HEK293 (cell line): ENCODE measurements around the gene POLD3.

ENCODE experiments used
- CTCF ChIA-PET: fragments of 350-600 bp; formaldehyde crosslinking; extraction: SDS; loops from one replicate; lab custom pipeline; 2021; ENCODE audit warnings: antibody characterized with exemption; lab: Yijun Ruan, JAX
- POLR2A ChIA-PET: fragments of 300-600 bp; formaldehyde crosslinking; extraction: SDS; loops from one replicate; lab custom pipeline; 2020; ENCODE audit warnings: antibody characterized with exemption, inconsistent platforms; lab: Yijun Ruan, JAX
- H3K27ac ChIP-seq: fragments of 200-500 bp; sonication (Bioruptor generic); 2 replicates; pipeline ENCODE4 v1.5.1; 2014; ENCODE audit warnings: low read depth, low read length, control low read depth, inconsistent platforms; ENCODE audit errors: extremely low read depth
- H3K36me3 ChIP-seq, 2 experiments: fragments of 200-500 bp in 1 of 2; sonication (Bioruptor generic) in 1 of 2; 1 replicate in 1 of 2; 2 replicates in 1 of 2; pipeline ENCODE4 v1.5.1; 2014 to 2017; ENCODE audit warnings: inconsistent platforms in 2 of 2, low read length in 2 of 2; ENCODE audit not compliant: control insufficient read depth in 2 of 2, insufficient read depth in 1 of 2
- H3K4me1 ChIP-seq: fragments of 200-500 bp; sonication (Bioruptor generic); 2 replicates; pipeline ENCODE4 v1.5.1; 2014; ENCODE audit warnings: mild to moderate bottlenecking, low read length, inconsistent platforms; ENCODE audit not compliant: control insufficient read depth, insufficient read depth
- H3K4me3 ChIP-seq: 2 replicates; pipeline ENCODE4 v1.5.1; 2011; ENCODE audit warnings: low read depth, mild to moderate bottlenecking, control low read depth, low read length, moderate library complexity
- H3K9me3 ChIP-seq: fragments of 200-500 bp; sonication (Bioruptor generic); 2 replicates; pipeline ENCODE4 v1.5.1; 2014; ENCODE audit warnings: low read depth, low read length, inconsistent platforms; ENCODE audit not compliant: control insufficient read depth, insufficient read depth
- GLI4 ChIP-seq: fragments of 450-650 bp; formaldehyde crosslinking; IDR thresholded peaks from 2 replicates; pipeline ENCODE4 v1.5.1; 2016; ENCODE audit warnings: missing biosample characterization, missing genetic modification characterization
- GLIS1 ChIP-seq: fragments of 450-650 bp; formaldehyde crosslinking; IDR thresholded peaks from 2 replicates; pipeline ENCODE4 v1.5.1; 2016; ENCODE audit warnings: missing biosample characterization, missing genetic modification characterization
- KLF7 ChIP-seq: fragments of 450-650 bp; formaldehyde crosslinking; IDR thresholded peaks from 2 replicates; pipeline ENCODE4 v1.5.1; 2016; ENCODE audit warnings: missing biosample characterization, missing genetic modification characterization, borderline replicate concordance
- KLF8 ChIP-seq: fragments of 450-650 bp; formaldehyde crosslinking; IDR thresholded peaks from 2 replicates; pipeline ENCODE4 v1.5.1; 2016; ENCODE audit warnings: missing biosample characterization, missing genetic modification characterization
- MEIS1 ChIP-seq: sonication (generic); formaldehyde crosslinking; IDR thresholded peaks from 2 replicates; pipeline ENCODE4 v1.8.1; 2022; ENCODE audit warnings: missing genetic modification reagents, mild to moderate bottlenecking, borderline replicate concordance
- YY1 ChIP-seq: fragments of 450-650 bp; formaldehyde crosslinking; IDR thresholded peaks from 2 replicates; pipeline ENCODE4 v1.5.1; 2018; ENCODE audit warnings: missing biosample characterization, missing genetic modification characterization
- ZBTB20 ChIP-seq: fragments of 450-650 bp; formaldehyde crosslinking; IDR thresholded peaks from 2 replicates; pipeline ENCODE4 v1.5.1; 2016; ENCODE audit warnings: missing biosample characterization, missing genetic modification characterization
- ZBTB48 ChIP-seq: fragments of 450-650 bp; formaldehyde crosslinking; IDR thresholded peaks from 2 replicates; pipeline ENCODE4 v1.5.1; 2016; ENCODE audit warnings: missing biosample characterization, missing genetic modification characterization
- ZFHX2 ChIP-seq: fragments of 450-650 bp; formaldehyde crosslinking; conservative IDR thresholded peaks from 2 replicates; pipeline ENCODE4 v1.5.1; 2016; ENCODE audit warnings: missing biosample characterization, missing genetic modification characterization
- ZNF112 ChIP-seq: fragments of 450-650 bp; formaldehyde crosslinking; IDR thresholded peaks from 2 replicates; pipeline ENCODE4 v1.5.0; 2017; ENCODE audit warnings: missing biosample characterization, missing genetic modification characterization
- ZNF132 ChIP-seq: fragments of 450-650 bp; formaldehyde crosslinking; IDR thresholded peaks from 2 replicates; pipeline ENCODE4 v1.5.1; 2017; ENCODE audit warnings: missing biosample characterization, missing genetic modification characterization, borderline replicate concordance
- ZNF221 ChIP-seq: fragments of 450-650 bp; formaldehyde crosslinking; IDR thresholded peaks from 2 replicates; pipeline ENCODE4 v1.5.1; 2017; ENCODE audit warnings: missing biosample characterization, missing genetic modification characterization, borderline replicate concordance
- ZNF391 ChIP-seq: fragments of 450-650 bp; formaldehyde crosslinking; IDR thresholded peaks from 2 replicates; pipeline ENCODE4 v1.5.1; 2016; ENCODE audit warnings: low read depth, missing biosample characterization, missing genetic modification characterization, borderline replicate concordance
- ZNF473 ChIP-seq: fragments of 450-650 bp; formaldehyde crosslinking; IDR thresholded peaks from 2 replicates; pipeline ENCODE4 v1.5.1; 2017; ENCODE audit warnings: missing biosample characterization, missing genetic modification characterization
- ZNF555 ChIP-seq: fragments of 450-650 bp; formaldehyde crosslinking; conservative IDR thresholded peaks from 2 replicates; pipeline ENCODE4 v1.5.1; 2017; ENCODE audit warnings: missing biosample characterization, mild to moderate bottlenecking, missing genetic modification characterization, inconsistent platforms
- ZNF585B ChIP-seq: fragments of 450-650 bp; formaldehyde crosslinking; IDR thresholded peaks from 2 replicates; pipeline ENCODE4 v1.5.1; 2016; ENCODE audit warnings: missing biosample characterization, missing genetic modification characterization
- ZNF610 ChIP-seq: fragments of 450-650 bp; formaldehyde crosslinking; IDR thresholded peaks from 2 replicates; pipeline ENCODE4 v1.5.1; 2016; ENCODE audit warnings: missing biosample characterization, missing genetic modification characterization, borderline replicate concordance
- ZNF629 ChIP-seq: fragments of 450-650 bp; formaldehyde crosslinking; IDR thresholded peaks from 2 replicates; pipeline ENCODE4 v1.5.1; 2017; ENCODE audit warnings: missing biosample characterization, missing genetic modification characterization
- ZNF776 ChIP-seq: fragments of 450-650 bp; formaldehyde crosslinking; IDR thresholded peaks from 2 replicates; pipeline ENCODE4 v1.5.0; 2017; ENCODE audit warnings: missing biosample characterization, missing genetic modification characterization, borderline replicate concordance
- ZNF791 ChIP-seq: fragments of 450-650 bp; formaldehyde crosslinking; IDR thresholded peaks from 2 replicates; pipeline ENCODE4 v1.5.1; 2016; ENCODE audit warnings: missing biosample characterization, missing genetic modification characterization
- ZXDB ChIP-seq: fragments of 450-650 bp; formaldehyde crosslinking; IDR thresholded peaks from 2 replicates; pipeline ENCODE4 v1.5.1; 2016; ENCODE audit warnings: missing biosample characterization, missing genetic modification characterization
- TF ChIP-seq, protein P1 (sequence below): fragments of 450-650 bp; formaldehyde crosslinking; IDR thresholded peaks from 2 replicates; pipeline ENCODE4 v1.5.1; 2016; ENCODE audit warnings: missing biosample characterization, missing genetic modification characterization
- TF ChIP-seq, protein P2 (sequence below): fragments of 450-650 bp; formaldehyde crosslinking; optimal IDR thresholded peaks from 2 replicates; pipeline ENCODE3; 2016; ENCODE audit warnings: missing biosample characterization, mild to moderate bottlenecking, missing genetic modification characterization
- TF ChIP-seq, protein P3 (sequence below): fragments of 450-650 bp; formaldehyde crosslinking; IDR thresholded peaks from 2 replicates; pipeline ENCODE4 v1.5.1; 2016; ENCODE audit warnings: missing biosample characterization, missing genetic modification characterization
- TF ChIP-seq, protein P4 (sequence below): fragments of 450-650 bp; formaldehyde crosslinking; IDR thresholded peaks from 2 replicates; pipeline ENCODE4 v1.5.1; 2016; ENCODE audit warnings: missing biosample characterization, missing genetic modification characterization
- TF ChIP-seq, protein P5 (sequence below): fragments of 450-650 bp; formaldehyde crosslinking; IDR thresholded peaks from 2 replicates; pipeline ENCODE4 v1.5.1; 2016; ENCODE audit warnings: missing biosample characterization, missing genetic modification characterization

The POLD3 gene, protein sequence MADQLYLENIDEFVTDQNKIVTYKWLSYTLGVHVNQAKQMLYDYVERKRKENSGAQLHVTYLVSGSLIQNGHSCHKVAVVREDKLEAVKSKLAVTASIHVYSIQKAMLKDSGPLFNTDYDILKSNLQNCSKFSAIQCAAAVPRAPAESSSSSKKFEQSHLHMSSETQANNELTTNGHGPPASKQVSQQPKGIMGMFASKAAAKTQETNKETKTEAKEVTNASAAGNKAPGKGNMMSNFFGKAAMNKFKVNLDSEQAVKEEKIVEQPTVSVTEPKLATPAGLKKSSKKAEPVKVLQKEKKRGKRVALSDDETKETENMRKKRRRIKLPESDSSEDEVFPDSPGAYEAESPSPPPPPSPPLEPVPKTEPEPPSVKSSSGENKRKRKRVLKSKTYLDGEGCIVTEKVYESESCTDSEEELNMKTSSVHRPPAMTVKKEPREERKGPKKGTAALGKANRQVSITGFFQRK

DNA sequence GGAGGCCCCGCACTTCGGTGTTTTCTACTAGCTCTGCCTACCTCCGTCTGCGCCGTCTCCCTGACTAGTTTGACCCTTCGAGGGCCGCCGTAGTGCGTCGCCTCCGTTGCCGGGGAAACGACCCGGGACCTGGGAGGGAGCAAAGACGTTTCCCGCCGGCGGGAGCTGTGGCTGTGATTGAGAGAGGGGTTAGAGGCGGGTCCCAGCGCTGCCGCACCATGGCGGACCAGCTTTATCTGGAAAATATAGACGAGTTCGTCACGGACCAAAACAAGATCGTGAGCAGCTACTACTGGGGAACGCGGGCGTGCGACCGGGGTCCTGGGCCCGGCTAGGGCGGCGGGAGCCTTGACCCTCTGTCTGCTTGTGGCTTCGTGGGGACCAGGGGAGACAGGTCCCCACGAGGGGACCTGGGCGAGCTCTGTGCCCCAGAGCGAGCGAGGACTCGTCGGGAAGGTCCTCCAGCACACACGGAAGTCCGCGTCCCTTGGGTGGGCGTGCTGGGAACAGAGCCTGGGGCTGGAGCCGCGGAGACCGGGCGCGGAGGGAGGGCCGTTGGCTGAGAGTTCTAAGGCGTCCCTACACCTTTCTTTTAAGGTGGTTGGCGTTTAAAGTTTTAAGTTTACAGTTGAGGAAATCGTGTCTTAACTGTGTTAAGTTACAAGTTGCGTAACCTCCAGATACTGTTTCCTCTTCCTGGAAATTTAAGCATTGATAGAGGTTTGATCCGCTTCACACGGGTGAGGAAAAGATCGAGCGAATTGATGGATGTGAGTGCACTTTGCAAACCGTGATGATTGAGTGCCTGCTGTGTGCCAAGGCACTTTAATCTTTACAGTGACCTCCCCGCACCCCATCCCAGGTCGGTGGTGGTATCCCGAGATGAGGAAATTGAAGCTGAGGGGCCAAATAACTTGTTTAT is at the start of gene POLD3:
TSS of gene POLD3 (plus strand) at position 142 of the 922 bp plus-strand sequence. CDS start at position 219, 77 bp downstream.
- POLR2A ChIA-PET, result interaction anchor here (0.6 to 1.3 kb wide), 8 partner anchors 16 to 422 kb away, joined by 3 to 16 read pairs (median 3); partner anchors contain the start of genes C2CD3, LIPT2, NEU3 and PPME1
- TF ChIP-seq KLF8 (tag by site-specific recombination), result peak; percentile 63; the same call in 1 of the 2 replicates
- peak; percentile 47 for TF ChIP-seq ZFHX2 (tag by site-specific recombination)
- TF ChIP-seq, protein P1, sequence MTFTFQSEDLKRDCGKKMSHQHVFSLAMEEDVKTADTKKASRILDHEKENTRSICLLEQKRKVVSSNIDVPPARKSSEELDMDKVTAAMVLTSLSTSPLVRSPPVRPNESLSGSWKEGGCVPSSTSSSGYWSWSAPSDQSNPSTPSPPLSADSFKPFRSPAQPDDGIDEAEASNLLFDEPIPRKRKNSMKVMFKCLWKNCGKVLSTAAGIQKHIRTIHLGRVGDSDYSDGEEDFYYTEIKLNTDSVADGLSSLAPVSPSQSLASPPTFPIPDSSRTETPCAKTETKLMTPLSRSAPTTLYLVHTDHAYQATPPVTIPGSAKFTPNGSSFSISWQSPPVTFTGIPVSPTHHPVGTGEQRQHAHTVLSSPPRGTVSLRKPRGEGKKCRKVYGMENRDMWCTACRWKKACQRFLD (tag by site-specific recombination), result no peak
- TF ChIP-seq ZNF776 (tag by site-specific recombination), result no peak
- TF ChIP-seq ZBTB48 (tag by site-specific recombination), result no peak
- TF ChIP-seq ZNF132 (tag by site-specific recombination), result no peak
- TF ChIP-seq, protein P2, sequence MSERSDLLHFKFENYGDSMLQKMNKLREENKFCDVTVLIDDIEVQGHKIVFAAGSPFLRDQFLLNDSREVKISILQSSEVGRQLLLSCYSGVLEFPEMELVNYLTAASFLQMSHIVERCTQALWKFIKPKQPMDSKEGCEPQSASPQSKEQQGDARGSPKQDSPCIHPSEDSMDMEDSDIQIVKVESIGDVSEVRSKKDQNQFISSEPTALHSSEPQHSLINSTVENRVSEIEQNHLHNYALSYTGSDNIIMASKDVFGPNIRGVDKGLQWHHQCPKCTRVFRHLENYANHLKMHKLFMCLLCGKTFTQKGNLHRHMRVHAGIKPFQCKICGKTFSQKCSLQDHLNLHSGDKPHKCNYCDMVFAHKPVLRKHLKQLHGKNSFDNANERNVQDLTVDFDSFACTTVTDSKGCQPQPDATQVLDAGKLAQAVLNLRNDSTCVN, result peak; percentile 47
- no peak for TF ChIP-seq ZNF221 (tag by site-specific recombination)
- peak; percentile 13; the same call in 1 of the 2 replicates for TF ChIP-seq ZBTB20 (tag by site-specific recombination)
- no peak for TF ChIP-seq ZNF555 (tag by site-specific recombination)
- TF ChIP-seq ZNF629 (tag by site-specific recombination), result peak; percentile 55; the same call in 1 of the 2 replicates
- TF ChIP-seq ZNF585B (tag by site-specific recombination), result no peak
- peak; percentile 27; the same call in 1 of the 2 replicates for TF ChIP-seq GLIS1 (tag by site-specific recombination)
- TF ChIP-seq ZNF791 (tag by site-specific recombination), result no peak
- no peak for TF ChIP-seq KLF7
- no peak for TF ChIP-seq ZNF610 (tag by site-specific recombination)
- no peak for TF ChIP-seq ZNF473 (tag by site-specific recombination)
- TF ChIP-seq, protein P3, sequence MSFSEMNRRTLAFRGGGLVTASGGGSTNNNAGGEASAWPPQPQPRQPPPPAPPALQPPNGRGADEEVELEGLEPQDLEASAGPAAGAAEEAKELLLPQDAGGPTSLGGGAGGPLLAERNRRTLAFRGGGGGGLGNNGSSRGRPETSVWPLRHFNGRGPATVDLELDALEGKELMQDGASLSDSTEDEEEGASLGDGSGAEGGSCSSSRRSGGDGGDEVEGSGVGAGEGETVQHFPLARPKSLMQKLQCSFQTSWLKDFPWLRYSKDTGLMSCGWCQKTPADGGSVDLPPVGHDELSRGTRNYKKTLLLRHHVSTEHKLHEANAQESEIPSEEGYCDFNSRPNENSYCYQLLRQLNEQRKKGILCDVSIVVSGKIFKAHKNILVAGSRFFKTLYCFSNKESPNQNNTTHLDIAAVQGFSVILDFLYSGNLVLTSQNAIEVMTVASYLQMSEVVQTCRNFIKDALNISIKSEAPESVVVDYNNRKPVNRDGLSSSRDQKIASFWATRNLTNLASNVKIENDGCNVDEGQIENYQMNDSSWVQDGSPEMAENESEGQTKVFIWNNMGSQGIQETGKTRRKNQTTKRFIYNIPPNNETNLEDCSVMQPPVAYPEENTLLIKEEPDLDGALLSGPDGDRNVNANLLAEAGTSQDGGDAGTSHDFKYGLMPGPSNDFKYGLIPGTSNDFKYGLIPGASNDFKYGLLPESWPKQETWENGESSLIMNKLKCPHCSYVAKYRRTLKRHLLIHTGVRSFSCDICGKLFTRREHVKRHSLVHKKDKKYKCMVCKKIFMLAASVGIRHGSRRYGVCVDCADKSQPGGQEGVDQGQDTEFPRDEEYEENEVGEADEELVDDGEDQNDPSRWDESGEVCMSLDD, result no peak
- TF ChIP-seq ZNF112 (tag by site-specific recombination), result no peak
- TF ChIP-seq ZNF391 (tag by site-specific recombination), result peak; percentile 79
- TF ChIP-seq, protein P4, sequence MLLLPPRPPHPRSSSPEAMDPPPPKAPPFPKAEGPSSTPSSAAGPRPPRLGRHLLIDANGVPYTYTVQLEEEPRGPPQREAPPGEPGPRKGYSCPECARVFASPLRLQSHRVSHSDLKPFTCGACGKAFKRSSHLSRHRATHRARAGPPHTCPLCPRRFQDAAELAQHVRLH, result 0 out of 2 replicates have a peak, but pooled peaks have one; percentile 28
- peak; percentile 43; the same call in 1 of the 2 replicates for TF ChIP-seq YY1 (tag by site-specific recombination)
- TF ChIP-seq GLI4 (tag by site-specific recombination), result no peak
- peak; percentile 55 for TF ChIP-seq ZXDB
- TF ChIP-seq, protein P5, sequence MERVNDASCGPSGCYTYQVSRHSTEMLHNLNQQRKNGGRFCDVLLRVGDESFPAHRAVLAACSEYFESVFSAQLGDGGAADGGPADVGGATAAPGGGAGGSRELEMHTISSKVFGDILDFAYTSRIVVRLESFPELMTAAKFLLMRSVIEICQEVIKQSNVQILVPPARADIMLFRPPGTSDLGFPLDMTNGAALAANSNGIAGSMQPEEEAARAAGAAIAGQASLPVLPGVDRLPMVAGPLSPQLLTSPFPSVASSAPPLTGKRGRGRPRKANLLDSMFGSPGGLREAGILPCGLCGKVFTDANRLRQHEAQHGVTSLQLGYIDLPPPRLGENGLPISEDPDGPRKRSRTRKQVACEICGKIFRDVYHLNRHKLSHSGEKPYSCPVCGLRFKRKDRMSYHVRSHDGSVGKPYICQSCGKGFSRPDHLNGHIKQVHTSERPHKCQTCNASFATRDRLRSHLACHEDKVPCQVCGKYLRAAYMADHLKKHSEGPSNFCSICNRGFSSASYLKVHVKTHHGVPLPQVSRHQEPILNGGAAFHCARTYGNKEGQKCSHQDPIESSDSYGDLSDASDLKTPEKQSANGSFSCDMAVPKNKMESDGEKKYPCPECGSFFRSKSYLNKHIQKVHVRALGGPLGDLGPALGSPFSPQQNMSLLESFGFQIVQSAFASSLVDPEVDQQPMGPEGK (tag by site-specific recombination), result 0 out of 2 replicates have a peak, but pooled peaks have one; percentile 24
- no peak for TF ChIP-seq MEIS1 (CRISPR knock-in tag)

More for the DNA sequence above, at the start of gene POLD3:
- Histone ChIP-seq H3K4me1 (no peaks in the 10 kb centered on the region), H3K27ac (peak within 1 kb of the TSS; percentile 89), H3K4me3 (peak within 1 kb of the TSS; percentile 92), H3K9me3 (no peaks in the 10 kb centered on the region), H3K36me3 (peaks cover 20 to 34% of the 10 kb centered on the region in 2 experiments)
- CTCF ChIA-PET, result interaction anchor here (0.6 to 2.2 kb wide), 7 partner anchors 15 to 1712 kb away, joined by 3 to 7 read pairs (median 4); no protein-coding TSS in a partner anchor
